ENCODE measurements around the gene ZFP62. TPM values are rescaled to one million over a fixed set of nuclear protein-coding genes. Genes with fewer than 3 reads are reported as not detected.

ZFP62 gene
- total RNA-seq (10 to 100 TPM; 22.6 to 24.9 TPM), total RNA-seq (18.7 to 116 (median 50.2) reads per million in 172 experiments)
- 37.6 TPM for polyA plus RNA-seq (2013, experiment 1 of 2)
- 37.0 TPM for polyA plus RNA-seq (2013, experiment 2 of 2)

GRCh38 chr5:180860887-180861822, at the start of gene ZFP62:
Gene ZFP62 (minus strand): TSS chr5:180861276. CDS start chr5:180861219, 57 bp downstream.
- peak within 1 kb of the TSS; percentile 85 to 88 for H3K27ac ChIP-seq (ENCODE audit: low read depth in 1 of 2, low read length in 2 of 2)
- peak; percentile 73 for ATAC-seq (ENCODE audit: poor library complexity)
- peak within 1 kb of the TSS; percentile 89 for H3K4me3 ChIP-seq (ENCODE audit: low read length)
- peak within 1 kb of the TSS; percentile 95 for H3K27ac Mint-ChIP-seq
- no peaks in the 10 kb centered on the region for H3K9me3 Mint-ChIP-seq
- ChIA-PET POLR2A (interaction anchor here (0.9 to 5.4 kb wide), 8 partner anchors 30 to 327 kb away, joined by 3 to 50 read pairs (median 6); partner anchors contain the start of gene MGAT1), CTCF (interaction anchor here (0.7 to 1.8 kb wide), 14 partner anchors 9 to 77 kb away, joined by 3 to 10 read pairs (median 3); no protein-coding TSS in a partner anchor)
- TF ChIP-seq CTCF (IDR thresholded peaks at IDR 0.05), result peak; percentile 50
- H3K27me3 Mint-ChIP-seq, result peaks cover 5% of the 10 kb centered on the region
- H3K9me3 ChIP-seq (ENCODE audit: control insufficient read depth in 1 of 2, insufficient read depth in 1 of 2, low read length in 2 of 2), result no peaks in the 10 kb centered on the region
- H3K36me3 Mint-ChIP-seq (ENCODE audit: low read depth), result peaks cover 30% of the 10 kb centered on the region
- peak; percentile 78 to 94 (median 85) for DNase-seq
- H3K4me1 ChIP-seq (ENCODE audit: insufficient read depth, low read length), result peaks cover 10% of the 10 kb centered on the region
- H3K27me3 ChIP-seq (ENCODE audit: control insufficient read depth in 1 of 2, insufficient read depth in 2 of 2, low read length in 2 of 2), result no peaks in the 10 kb centered on the region
- peaks cover 16% of the 10 kb centered on the region for H3K36me3 ChIP-seq (ENCODE audit: insufficient read depth, low read length)
- peaks cover 27% of the 10 kb centered on the region for H3K4me1 Mint-ChIP-seq (ENCODE audit: low read depth)
- intact Hi-C loops (cut with DNase I, micrococcal nuclease), result loop anchor here (2.0 to 10.0 kb wide), 10 partner anchors 28 to 566 kb away; partner anchors contain the start of genes MGAT1 (in 2 of the 2), CNOT6 (in 1 of the 2), MAPK9 (in 1 of the 2) and RACK1 (in 1 of the 2)
- H3K4me3 Mint-ChIP-seq, result peak within 1 kb of the TSS; percentile 95

- POLR2A ChIA-PET, result interaction anchor here (0.7 kb wide), 1 partner anchor 557 kb away, joined by 4 read pairs; no protein-coding TSS in a partner anchor
- Mint-ChIP-seq H3K9me3 (no peaks in the 10 kb centered on the region), H3K4me1 (ENCODE audit: low read depth) (no peaks in the 10 kb centered on the region), H3K27me3 (peaks cover 31% of the 10 kb centered on the region), H3K27ac (no peak overlapping the region), H3K4me3 (no peak overlapping the region), H3K36me3 (ENCODE audit: low read depth) (no peaks in the 10 kb centered on the region)
- intact Hi-C loops (cut with DNase I, micrococcal nuclease), result no loop called here
- CTCF ChIA-PET, result no interaction called here
- peaks cover 11 to 12% of the 10 kb centered on the region in 2 experiments for H3K27me3 ChIP-seq (ENCODE audit: control insufficient read depth in 1 of 2, insufficient read depth in 2 of 2, low read length in 2 of 2)
- DNase-seq (no peak), ATAC-seq (ENCODE audit: poor library complexity) (no peak)
- H3K27ac ChIP-seq (ENCODE audit: low read depth in 1 of 2, low read length in 2 of 2), result no peak overlapping the region
- H3K36me3 ChIP-seq (ENCODE audit: insufficient read depth, low read length), result no peaks in the 10 kb centered on the region
- no peak overlapping the region for H3K4me3 ChIP-seq (ENCODE audit: low read length)
- no peaks in the 10 kb centered on the region for H3K4me1 ChIP-seq (ENCODE audit: insufficient read depth, low read length)
- TF ChIP-seq CTCF (IDR thresholded peaks at IDR 0.05), result no peak
- no peaks in the 10 kb centered on the region for H3K9me3 ChIP-seq (ENCODE audit: control insufficient read depth in 1 of 2, insufficient read depth in 1 of 2, low read length in 2 of 2)
Observed at GRCh38 chr5:180910735-180911134, 49.7 kb upstream of the ZFP62 start.

- Histone ChIP-seq H3K9me3 (ENCODE audit: control insufficient read depth in 1 of 2, insufficient read depth in 1 of 2, low read length in 2 of 2) (no peaks in the 10 kb centered on the region), H3K36me3 (ENCODE audit: insufficient read depth, low read length) (no peaks in the 10 kb centered on the region), H3K27ac (ENCODE audit: low read depth in 1 of 2, low read length in 2 of 2) (no peak overlapping the region), H3K4me1 (ENCODE audit: insufficient read depth, low read length) (no peaks in the 10 kb centered on the region), H3K4me3 (ENCODE audit: low read length) (no peak overlapping the region), H3K27me3 (ENCODE audit: control insufficient read depth in 1 of 2, insufficient read depth in 2 of 2, low read length in 2 of 2) (peaks cover 11% of the 10 kb centered on the region in 2 experiments)
- H3K9me3 Mint-ChIP-seq, result no peaks in the 10 kb centered on the region
- CTCF ChIA-PET, result no interaction called here
- no peaks in the 10 kb centered on the region for H3K4me1 Mint-ChIP-seq (ENCODE audit: low read depth)
- ATAC-seq (ENCODE audit: poor library complexity), result no peak
- intact Hi-C loops (cut with DNase I, micrococcal nuclease), result no loop called here
- no peak for TF ChIP-seq CTCF (IDR thresholded peaks at IDR 0.05)
- peaks cover 26% of the 10 kb centered on the region for H3K27me3 Mint-ChIP-seq
- POLR2A ChIA-PET, result interaction anchor here (0.7 kb wide), 1 partner anchor 556 kb away, joined by 4 read pairs; no protein-coding TSS in a partner anchor
- H3K36me3 Mint-ChIP-seq (ENCODE audit: low read depth), result no peaks in the 10 kb centered on the region
- H3K27ac Mint-ChIP-seq, result no peak overlapping the region
- no peak for DNase-seq
- no peak overlapping the region for H3K4me3 Mint-ChIP-seq
Observed at GRCh38 chr5:180910182-180910581, 49.1 kb upstream of the ZFP62 start.

Measured in CD4-positive, alpha-beta T cell (primary cell).